Stimulated activated CD4-positive, alpha-beta T cell treated with anti-CD3 and anti-CD28 coated beads, Interleukin-2, amount 100 ng/mL, for 4 hours (primary cell): ENCODE results near the gene NMU.
"Not testable (repeated sequence)": the region's sequence is repeated elsewhere in the genome, so short reads cannot be mapped to it uniquely, and the experiment has no call there.

Experiments used
- DNase-seq: peaks from one replicate; pipeline ENCODE4 v3.0.0-alpha.2; 2020; ENCODE audit warnings: low read depth

Gene NMU

DNA sequence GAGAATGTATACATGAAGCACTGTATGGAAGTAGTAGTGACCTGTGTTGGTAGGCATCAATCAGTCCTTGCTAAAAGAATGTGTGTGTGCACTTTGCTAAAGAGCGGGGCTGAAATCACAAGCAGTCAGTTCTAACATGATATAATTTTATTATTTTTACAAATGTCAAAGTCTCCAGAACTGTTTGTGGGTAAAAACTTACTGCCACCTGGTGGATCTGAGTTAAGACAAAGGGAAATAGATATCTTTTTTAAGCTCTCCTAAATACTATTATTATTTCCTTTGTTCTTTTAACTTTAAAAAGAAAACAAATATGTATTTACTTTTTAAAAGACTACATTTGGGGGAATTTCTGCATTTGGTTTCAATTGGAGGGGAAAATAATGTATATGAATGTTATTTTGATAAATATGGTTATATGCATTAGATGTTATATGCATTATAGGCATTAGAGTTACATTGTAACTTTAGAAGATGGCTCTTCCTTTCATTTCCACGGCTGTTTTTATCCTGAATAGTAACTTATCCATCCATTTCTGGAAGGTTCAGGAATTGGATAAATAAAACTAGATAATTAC is 81.6 kb downstream of the NMU start:
- DNase-seq, result no peak

DNA sequence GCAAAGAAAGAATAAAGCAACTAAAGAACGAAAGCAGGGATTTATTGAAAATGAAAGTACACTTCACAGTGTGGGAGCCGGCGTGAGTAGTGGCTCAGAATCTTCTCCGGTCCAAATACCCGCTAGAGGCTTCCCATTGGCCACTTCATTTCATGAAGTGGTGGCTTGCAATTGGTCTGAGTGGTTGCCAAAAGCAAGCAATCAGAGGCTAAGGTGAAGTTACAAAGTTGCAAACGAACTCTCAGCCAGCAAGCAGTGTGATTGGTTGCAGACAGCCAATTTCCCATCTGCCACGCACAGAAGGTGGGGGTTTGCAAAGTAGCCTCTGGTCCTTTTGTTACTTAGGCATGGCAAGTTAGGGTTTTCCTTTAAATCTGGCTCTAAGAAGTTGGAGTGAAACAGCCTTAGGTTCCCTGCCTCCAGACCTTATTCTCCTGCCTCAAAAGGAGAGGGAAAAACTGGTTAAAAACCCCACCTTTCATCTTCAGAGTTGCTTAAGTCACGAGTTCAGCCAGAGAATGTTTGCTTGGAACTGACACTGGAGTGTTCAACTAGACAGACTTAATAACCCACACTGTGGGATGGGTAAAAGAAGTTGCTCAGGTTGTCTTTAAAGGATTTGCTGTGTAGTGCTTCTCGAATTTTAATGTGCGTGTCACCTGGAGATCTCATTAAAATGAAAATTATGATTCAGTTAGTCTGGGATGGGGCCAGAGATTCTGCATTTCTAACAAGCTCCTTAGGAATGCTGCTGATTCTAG is 82.5 kb downstream of the NMU start:
- DNase-seq, result no peak

DNA sequence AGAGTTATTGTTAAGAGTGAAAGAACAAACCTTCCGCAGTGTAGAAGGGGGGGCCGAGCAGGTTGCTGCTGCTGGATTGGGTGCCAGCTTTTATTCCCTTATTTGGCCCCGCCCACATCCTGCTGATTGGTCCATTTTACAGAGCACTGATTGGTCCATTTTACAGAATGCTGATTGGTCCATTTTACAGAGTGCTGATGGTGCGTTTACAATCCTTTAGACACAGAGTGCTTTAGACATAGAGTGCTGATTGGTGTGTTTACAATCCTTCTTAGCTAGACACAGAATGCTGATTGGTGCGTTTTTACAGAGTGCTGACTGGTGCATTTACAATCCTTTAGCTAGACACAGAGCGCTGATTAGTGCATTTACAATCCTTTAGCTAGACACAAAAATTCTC is 84.1 kb downstream of the NMU start:
- not testable (repeated sequence) for DNase-seq

DNA sequence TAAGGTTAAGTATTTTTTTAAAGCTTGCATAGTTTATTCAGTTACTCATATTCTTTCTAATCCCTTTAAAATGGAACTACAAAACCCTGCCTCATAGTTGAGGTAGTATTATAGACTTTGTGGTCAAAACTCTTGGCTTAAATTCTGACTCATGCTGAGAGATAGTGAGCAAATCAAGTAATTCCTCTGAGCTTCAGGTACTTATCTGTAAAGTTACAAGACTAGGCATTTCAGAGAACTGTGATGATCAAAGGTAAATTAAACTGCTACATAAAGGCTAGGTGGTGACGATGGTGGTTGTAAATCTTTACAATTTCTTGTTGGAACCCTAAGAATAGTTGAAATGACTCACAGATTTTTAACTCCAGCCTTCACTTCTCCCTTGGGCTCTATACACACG is 86.2 kb downstream of the NMU start:
- no peak for DNase-seq

DNA sequence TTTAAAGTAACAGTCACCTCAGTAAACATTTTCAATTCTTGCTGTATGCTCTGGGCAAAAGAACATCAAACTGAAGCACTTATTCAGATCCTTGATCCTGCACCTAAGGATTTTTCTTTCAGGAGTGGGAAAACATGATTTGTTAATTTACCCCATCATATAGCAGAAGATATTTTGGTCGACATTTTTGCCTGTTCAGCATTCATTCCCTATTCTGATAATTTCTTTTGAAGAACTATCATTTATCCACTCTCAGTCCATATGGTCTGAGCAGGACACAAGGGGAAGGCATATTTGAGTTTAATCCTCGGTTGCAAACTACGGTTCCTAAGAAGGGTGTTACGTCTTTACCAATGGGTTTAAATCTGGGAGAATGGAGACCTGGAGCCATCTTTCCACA is 88.2 kb downstream of the NMU start:
- no peak for DNase-seq

DNA sequence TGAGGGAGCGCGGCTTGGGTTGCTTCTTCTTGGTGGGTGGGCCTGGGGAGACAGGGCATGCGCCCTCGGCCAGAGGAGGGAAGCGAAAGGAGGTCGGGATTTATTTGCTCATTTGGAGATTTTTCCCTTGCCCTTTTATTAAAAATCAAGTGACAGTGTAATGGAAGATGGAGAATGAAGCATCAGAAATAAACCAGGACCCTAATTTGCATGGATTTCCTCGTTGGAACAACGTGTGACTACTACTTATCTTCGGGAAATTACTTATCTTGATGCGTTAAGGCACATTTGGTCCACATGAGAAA is 88.7 kb downstream of the NMU start:
- DNase-seq, result no peak

DNA sequence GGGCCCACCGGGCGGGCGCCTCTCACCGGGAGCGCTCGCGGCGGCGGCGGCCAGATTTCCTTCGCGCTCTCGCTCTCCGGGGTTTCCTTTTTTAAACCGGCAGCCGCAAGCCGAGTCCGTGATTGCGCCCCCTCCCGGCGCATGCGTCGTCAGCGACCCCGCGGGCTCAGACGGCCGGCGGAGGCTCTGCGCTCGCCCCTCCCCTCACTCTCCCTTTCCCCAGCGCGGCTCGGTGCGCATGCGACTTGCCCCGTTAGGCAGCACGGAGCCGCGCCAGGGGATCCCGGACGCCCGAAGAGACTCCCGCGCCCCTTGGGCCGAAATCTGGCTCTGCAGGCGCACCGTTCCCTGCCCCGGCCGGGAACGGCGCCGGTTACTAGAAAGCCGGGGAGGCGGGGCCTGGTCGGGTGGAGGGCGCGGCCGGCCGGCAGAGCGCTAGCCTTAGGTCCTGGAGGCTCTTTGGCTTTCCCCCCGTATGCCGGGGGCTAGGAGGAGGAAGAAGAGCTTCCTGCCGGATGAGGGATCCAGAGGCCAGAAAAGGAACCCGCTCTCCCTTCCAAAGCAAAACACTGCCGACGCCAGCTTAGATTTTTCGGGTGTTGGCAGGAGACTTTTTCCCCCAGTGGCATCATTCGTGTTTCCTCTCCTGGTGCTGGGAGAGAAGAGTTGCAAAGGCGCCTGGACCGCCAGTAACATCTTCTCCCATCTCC is 89.2 kb downstream of the NMU start, which contains the start of gene CLOCK:
TSS of gene CLOCK (minus strand) at position 154 of the 710 bp plus-strand sequence. CDS start 64,124 bp downstream, outside the sequence.
- DNase-seq, result peak; percentile 77

DNA sequence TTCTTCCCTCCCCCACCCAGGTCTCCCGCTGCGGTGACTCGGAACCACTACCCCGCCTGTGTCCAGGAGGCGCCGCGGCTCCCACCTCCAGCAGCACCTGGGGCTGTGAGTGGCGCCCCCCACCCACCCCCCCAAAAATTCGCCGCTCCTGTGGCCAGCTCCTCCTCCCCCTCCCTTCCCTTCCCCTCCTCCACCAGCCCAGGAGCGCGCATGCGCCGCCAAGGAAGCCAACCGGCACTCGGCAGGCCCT is 89.7 kb downstream of the NMU start:
- DNase-seq, result no peak

DNA sequence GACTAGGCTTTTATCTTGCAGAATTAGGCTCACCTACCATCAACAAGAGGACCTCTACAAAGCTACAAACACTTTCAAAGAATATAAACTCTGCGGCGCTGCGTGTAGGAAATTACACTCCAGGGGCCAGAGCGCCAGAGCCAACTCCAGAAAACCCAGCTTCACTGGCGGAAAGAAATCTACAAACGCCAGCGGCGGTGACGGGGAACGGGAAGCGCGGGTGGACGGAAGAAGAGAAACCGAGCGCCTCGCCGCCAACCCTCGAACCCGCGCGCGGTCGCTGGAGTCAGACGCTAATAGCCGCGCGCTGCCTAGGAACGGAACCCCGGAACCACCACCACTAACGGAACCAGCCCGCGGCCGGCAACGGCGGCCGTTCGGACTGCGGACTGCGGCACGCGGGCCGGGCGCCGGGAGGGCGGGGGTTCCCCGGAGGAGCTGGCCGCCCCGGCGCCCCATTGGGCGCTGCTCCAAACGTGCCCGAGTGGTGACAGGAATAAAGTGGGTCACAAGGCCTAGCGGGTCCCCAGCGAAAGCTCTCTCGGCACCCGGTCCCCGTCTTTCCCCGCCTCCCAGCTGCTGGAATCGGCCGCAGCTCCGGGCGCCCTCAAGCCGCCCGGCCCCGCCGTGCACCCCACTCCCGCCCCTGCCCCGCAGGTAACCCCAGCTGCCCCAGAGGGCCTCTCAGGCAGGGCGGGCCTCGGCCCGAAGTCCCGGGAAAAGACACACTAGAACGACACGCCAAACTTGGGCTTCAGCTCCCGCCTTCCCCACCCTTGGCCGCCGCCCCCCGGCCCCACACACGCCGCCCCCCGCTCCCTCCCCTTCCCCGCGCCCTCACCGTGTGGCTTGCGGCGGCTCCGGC is 90.2 kb downstream of the NMU start:
- DNase-seq, result peak; percentile 35
